ENCODE measurements around the gene GPR161. TPM values are rescaled to one million over a fixed set of nuclear protein-coding genes. Genes with fewer than 3 reads are reported as not detected.
A peak's percentile ranks its signal among the peaks of the same experiment; 100 is the strongest.

The GPR161 gene
- total RNA-seq, 4 donors from 2014 or later: 17.4 to 36.9 (median 20.1) TPM

- H3K9me3 ChIP-seq: no peaks in the 10 kb centered on the region
- H3K27ac ChIP-seq: peak overlapping the region; percentile 26 to 66 (median 48)
- H3K27me3 ChIP-seq: no peaks in the 10 kb centered on the region
- no peak for ATAC-seq
- 27 to 43% methylated on average over 4 of the region's 4 CpGs for WGBS, 2 donors (ENCODE audit: low coverage in 1 of 2)
- TF ChIP-seq EP300 (IDR thresholded peaks at IDR 0.05) (no peak), POLR2A (IDR thresholded peaks at IDR 0.05) (no peak), CTCF (IDR thresholded peaks at IDR 0.05) (no peak), POLR2AphosphoS5 (IDR thresholded peaks at IDR 0.05) (no peak)
- H3K4me3 ChIP-seq: no peak overlapping the region
- peaks cover 0 to 10% (median 0%) of the 10 kb centered on the region in 3 donors for H3K4me1 ChIP-seq
- H3K36me3 ChIP-seq: no peaks in the 10 kb centered on the region
These were observed 12.2 kb upstream of the GPR161 start for GRCh38 chr1:168148916-168149315.

GRCh38 chr1:168146626-168147025, 9.9 kb upstream of the GPR161 start:
- no peaks in the 10 kb centered on the region for H3K9me3 ChIP-seq
- WGBS, 2 donors (ENCODE audit: low coverage in 1 of 2): 47 to 81% methylated on average over 2 of the region's 11 CpGs
- ATAC-seq: no peak
- H3K27ac ChIP-seq: no peak overlapping the region
- peaks cover 0 to 10% (median 0%) of the 10 kb centered on the region in 3 donors for H3K4me1 ChIP-seq
- no peak for TF ChIP-seq POLR2AphosphoS5 (IDR thresholded peaks at IDR 0.05)
- TF ChIP-seq EP300 (IDR thresholded peaks at IDR 0.05): no peak
- TF ChIP-seq CTCF (IDR thresholded peaks at IDR 0.05): no peak
- no peaks in the 10 kb centered on the region for H3K36me3 ChIP-seq
- H3K27me3 ChIP-seq: no peaks in the 10 kb centered on the region
- H3K4me3 ChIP-seq: no peak overlapping the region

GRCh38 chr1:168146160-168146539, 9.4 kb upstream of the GPR161 start:
- WGBS, 2 donors (ENCODE audit: low coverage in 1 of 2): 59 to 66% methylated on average over 3 to 4 of the region's 5 CpGs
- no peak overlapping the region for H3K27ac ChIP-seq
- no peak for ATAC-seq
- H3K4me3 ChIP-seq: no peak overlapping the region
- no peaks in the 10 kb centered on the region for H3K9me3 ChIP-seq
- TF ChIP-seq POLR2AphosphoS5 (IDR thresholded peaks at IDR 0.05) (no peak), EP300 (IDR thresholded peaks at IDR 0.05) (no peak), CTCF (IDR thresholded peaks at IDR 0.05) (no peak), POLR2A (IDR thresholded peaks at IDR 0.05) (no peak)
- no peaks in the 10 kb centered on the region for H3K27me3 ChIP-seq
- peaks cover 0 to 10% (median 0%) of the 10 kb centered on the region in 3 donors for H3K4me1 ChIP-seq
- no peaks in the 10 kb centered on the region for H3K36me3 ChIP-seq

- H3K4me3 ChIP-seq: no peak overlapping the region
- peaks cover 0 to 10% (median 0%) of the 10 kb centered on the region in 3 donors for H3K4me1 ChIP-seq
- peak overlapping the region in 1 of 4 donors; percentile 17 for H3K27ac ChIP-seq
- H3K9me3 ChIP-seq: no peaks in the 10 kb centered on the region
- ATAC-seq: peak; percentile 91
- H3K27me3 ChIP-seq: no peaks in the 10 kb centered on the region
- WGBS, 2 donors (ENCODE audit: low coverage in 1 of 2): 27 to 48% methylated on average over 9 of the region's 15 CpGs
- H3K36me3 ChIP-seq: no peaks in the 10 kb centered on the region
- TF ChIP-seq EP300 (IDR thresholded peaks at IDR 0.05): no peak
- TF ChIP-seq CTCF (IDR thresholded peaks at IDR 0.05): peak; percentile 92 to 99 (median 94)
These were observed 8.7 kb upstream of the GPR161 start for GRCh38 chr1:168145184-168146159.

All from gastroesophageal sphincter (tissue), 4 donors.